C1 segment of cervical spinal cord (tissue), 14 donors: ENCODE data around the gene ZNRF1.
A peak's percentile ranks its signal among the peaks of the same experiment; 100 is the strongest.

Experiments used
- DNase-seq, 14 donors: peaks; one replicate each; lab custom pipeline; 2025; lab: John Stamatoyannopoulos, UW

Gene ZNRF1

GRCh38 chr16:75096656-75097055 is 97.8 kb downstream of the ZNRF1 start:
- no peak for DNase-seq

GRCh38 chr16:75097191-75097761 is 98.5 kb downstream of the ZNRF1 start:
- no peak for DNase-seq

- DNase-seq: peak in 9 of 14 donors; percentile 6 to 61 (median 31)
Measured at GRCh38 chr16:75097941-75098901, 99.4 kb downstream of the ZNRF1 start.

- DNase-seq: no peak
Measured at GRCh38 chr16:75099075-75099667, 100.3 kb downstream of the ZNRF1 start.

GRCh38 chr16:75099738-75100602 is 101.1 kb downstream of the ZNRF1 start:
- peak in 1 of 14 donors; percentile 33 for DNase-seq

- DNase-seq: no peak
Measured at GRCh38 chr16:75100603-75100990, 101.8 kb downstream of the ZNRF1 start.

- DNase-seq: no peak
Measured at GRCh38 chr16:75101635-75102034, 102.8 kb downstream of the ZNRF1 start.

- DNase-seq: no peak
Measured at GRCh38 chr16:75102595-75102994, 103.8 kb downstream of the ZNRF1 start.

- DNase-seq: no peak
Measured at GRCh38 chr16:75103994-75104393, 105.2 kb downstream of the ZNRF1 start.

GRCh38 chr16:75104836-75105235 is 106.0 kb downstream of the ZNRF1 start:
- no peak for DNase-seq

- DNase-seq: peak in 11 of 14 donors; percentile 19 to 66 (median 51)
Measured at GRCh38 chr16:75105306-75106061, 106.7 kb downstream of the ZNRF1 start.

- DNase-seq: no peak
Measured at GRCh38 chr16:75106351-75107274, 107.8 kb downstream of the ZNRF1 start.

GRCh38 chr16:75107505-75107904 is 108.7 kb downstream of the ZNRF1 start:
- DNase-seq: no peak

- peak in 12 of 14 donors; percentile 45 to 90 (median 74) for DNase-seq
Measured at GRCh38 chr16:75108792-75109731, 110.2 kb downstream of the ZNRF1 start.

GRCh38 chr16:75109732-75110243 is 111.0 kb downstream of the ZNRF1 start:
- peak in 8 of 14 donors; percentile 10 to 59 (median 48) for DNase-seq

GRCh38 chr16:75110637-75111513 is 112.1 kb downstream of the ZNRF1 start:
- DNase-seq: peak; percentile 22 to 90 (median 80)

GRCh38 chr16:75111514-75111940 is 112.7 kb downstream of the ZNRF1 start:
- DNase-seq: no peak
